Fibroblast of skin of left quadriceps (primary cell): ENCODE results near the gene USP7.
"Not testable (repeated sequence)": the region's sequence is repeated elsewhere in the genome, so short reads cannot be mapped to it uniquely, and the experiment has no call there.

Experiments
- DNase-seq, 2 experiments: peaks; one replicate each; pipeline ENCODE4 v3.0.0-alpha.2; 2013; ENCODE audit warnings: low read depth in 2 of 2

USP7 gene

DNA sequence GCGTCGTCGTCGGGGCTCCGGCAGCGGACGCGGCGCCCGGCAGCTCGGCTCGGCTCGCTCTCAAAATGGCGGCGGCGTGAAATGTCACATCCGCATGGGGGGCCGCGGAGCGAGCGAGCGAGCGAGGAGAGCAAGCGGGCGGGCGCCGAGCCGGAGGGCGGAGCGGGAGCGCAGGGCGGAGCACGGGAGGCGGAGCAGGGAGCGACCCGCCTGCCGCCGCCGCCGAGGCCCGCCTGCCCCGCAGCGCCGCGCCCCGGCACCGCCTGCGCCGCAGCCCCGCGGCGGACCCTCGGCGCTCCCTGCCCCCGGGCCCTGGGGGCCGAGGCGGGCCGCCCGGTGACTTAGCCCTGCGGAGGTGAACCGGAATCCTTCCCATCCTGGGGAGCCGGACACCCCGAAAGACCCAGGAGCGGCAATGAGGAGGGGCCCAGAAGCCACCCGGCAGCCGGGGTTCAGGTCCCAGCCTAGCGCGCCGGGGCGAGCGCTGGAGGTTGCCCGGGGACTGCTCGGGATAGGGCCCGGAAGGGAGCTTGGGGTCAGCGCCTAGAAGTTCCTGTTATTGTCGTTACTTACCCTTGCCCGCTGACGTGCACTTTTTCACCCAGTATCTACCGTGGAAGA, at the start of gene USP7:
Gene USP7, minus strand, starts transcription at position 86 of the 621 bp plus-strand sequence. CDS start 621 bp downstream, outside the sequence.
- peak; percentile 69 to 79 for DNase-seq

DNA sequence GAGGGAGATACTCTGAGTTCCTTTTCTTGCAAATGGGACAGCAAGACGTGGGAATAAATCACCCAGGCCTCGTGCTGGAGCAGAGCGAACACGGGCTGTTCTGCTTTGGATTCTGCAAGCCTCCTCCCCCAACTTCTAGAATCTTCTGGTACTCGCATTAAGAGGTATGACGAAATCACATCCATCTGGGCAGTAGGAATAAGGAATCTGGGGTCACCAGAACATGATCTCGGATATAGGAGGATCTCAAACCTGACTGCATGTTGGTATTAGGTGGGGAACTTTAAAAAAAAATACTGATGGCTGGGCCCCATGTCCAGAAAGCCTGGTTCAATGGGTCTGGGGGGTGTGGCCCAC, 49.8 kb upstream of the USP7 start:
- no peak for DNase-seq

DNA sequence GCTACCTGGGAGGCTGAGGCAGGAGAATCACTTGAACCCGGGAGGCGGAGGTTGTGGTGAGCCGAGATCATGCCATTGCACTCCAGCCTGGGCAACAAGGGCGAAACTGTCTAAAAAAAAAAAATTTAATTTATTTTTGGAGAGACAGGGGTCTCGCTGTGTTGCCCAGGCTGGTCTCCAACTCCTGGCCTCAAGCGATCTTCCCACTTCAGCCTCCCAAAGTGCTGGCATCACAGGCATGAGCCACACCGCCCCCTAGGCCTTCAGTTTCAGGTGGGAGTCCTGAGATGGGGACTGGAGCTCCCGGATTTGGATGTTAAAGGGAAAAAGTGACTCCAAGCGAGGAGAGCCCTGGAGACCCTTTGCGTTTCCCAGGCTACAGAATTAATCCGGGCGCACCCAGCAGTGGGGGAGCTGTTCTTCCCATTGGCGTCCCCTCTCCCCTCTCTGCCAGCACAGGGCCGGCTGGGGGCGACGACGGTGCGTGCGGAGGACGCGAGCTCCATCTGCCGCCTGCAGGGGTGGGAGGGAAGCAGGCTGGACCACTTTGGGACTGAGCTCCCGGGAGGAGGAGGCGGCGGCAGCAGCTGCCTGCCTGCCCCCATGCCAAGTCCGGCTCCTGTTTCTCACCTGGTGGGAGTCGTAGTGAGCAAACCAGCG, 49.3 kb upstream of the USP7 start:
- DNase-seq = no peak

DNA sequence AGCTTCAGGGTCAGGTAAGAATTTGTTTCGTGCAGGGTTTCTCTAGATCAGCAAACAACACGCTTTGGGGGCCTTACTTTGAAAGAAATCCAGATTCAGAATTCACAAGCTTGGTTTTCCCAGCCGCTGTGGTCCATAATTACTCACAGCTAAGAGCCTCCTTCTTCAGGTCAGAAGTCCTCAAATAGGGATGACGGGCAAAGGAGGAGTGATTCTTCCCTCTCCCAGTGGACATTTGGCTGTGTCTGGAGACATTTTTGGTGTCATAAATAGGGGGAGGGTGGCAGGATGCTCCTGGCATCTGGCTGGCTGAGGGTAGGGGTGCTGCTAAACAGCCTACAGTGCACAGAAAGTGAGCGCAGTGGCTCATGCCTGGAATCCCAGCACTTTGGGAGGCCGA, 48.6 kb upstream of the USP7 start:
- no peak for DNase-seq

DNA sequence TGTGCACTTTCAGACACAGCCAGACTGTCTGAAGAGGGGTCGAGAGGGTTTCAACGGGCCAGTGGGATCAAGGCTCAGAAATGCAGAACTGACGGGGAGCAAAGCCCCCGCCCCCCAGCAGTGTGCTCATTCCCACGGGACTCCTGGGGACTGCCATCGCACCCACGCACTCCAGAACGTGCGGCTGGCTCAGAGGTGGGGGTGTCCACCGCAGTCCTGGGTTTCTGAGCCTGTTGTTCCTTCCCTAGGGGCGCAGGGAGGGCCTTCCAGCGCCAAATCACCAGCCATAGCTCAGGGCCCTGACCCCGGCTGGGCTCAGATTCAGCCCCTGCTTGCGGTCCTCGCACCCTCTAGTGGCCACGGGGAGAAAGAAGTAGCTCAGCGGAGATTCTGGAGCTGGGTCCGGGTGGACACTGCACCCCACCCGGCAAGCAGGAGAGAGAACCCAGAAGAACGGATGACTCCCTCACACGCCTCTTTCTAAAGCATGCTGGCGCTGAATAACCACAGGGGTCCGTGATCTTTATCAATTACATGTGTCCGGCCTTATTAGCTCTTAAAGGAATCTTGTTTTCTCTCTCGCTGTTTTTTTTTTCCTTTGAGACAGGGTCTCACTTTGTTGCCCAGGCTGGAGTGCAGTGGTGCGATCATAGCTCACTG, 45.0 kb upstream of the USP7 start:
- DNase-seq = peak in 1 of 2 experiments; percentile 30

- no peak for DNase-seq
Measured at GRCh38 chr16:9007177-9007794, 43.6 kb upstream of the USP7 start.

- no peak for DNase-seq
Measured at GRCh38 chr16:9004183-9004582, 40.5 kb upstream of the USP7 start.

DNA sequence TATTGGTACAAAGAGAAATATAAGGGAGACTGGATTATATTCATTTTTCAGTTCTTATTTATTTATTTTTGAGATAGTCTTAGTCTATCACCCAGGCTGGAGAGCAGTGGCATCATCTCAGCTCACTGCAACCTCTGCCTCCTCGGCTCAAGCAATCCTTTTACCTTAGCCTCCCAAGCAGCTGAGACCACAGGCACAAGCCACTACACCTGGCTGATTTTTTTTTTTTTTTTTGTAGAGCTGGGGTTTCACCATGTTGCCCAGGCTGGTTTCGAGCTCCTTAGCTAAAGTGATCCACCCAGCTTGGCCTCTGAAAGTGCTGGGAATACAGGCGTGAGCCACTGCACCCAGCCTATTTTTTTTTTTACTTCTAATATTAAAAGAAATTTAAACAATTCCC, 40.1 kb upstream of the USP7 start:
- DNase-seq = no peak

- DNase-seq = no peak
Measured at GRCh38 chr16:9003322-9003721, 39.6 kb upstream of the USP7 start.

DNA sequence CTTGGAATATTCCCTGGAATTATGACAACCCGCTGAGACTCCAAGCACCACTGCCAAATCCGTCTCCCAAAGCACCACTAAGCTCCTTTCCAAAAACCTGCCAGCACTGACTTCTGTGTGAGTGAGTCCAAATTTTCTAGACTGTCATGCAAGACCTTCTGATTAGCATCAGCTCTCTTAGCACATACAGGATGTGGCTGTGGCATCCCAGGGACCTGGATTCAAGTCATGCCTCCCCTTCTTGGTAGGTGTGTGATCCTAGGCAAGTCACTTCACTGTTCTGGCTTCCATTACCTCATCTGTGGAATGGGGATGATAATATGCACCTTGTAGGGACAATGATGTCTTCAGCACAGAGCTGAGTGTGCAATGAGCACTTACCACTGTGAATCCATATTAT, 38.3 kb upstream of the USP7 start:
- DNase-seq = no peak

GRCh38 chr16:9000664-9001063, 37.0 kb upstream of the USP7 start:
- DNase-seq = no peak

DNA sequence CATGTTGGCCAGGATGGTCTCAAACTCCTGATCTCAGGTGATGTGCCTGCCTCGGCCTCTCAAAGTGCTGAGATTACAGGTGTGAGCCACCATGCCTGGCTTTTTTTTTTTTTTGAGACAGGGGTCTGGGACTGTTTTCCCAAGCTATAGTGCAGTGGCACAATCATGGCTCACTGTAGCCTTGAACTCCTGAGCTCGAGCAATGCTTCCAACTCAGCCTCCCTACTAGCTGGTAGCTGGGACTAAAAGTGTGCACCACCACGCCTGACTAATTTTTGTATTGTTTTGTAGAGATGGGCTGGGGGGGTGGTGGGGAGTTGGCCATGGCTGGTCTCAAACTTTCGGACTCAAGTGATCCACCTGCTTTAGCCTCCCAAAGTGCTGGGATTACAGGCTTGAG, 36.1 kb upstream of the USP7 start:
- DNase-seq = no peak

DNA sequence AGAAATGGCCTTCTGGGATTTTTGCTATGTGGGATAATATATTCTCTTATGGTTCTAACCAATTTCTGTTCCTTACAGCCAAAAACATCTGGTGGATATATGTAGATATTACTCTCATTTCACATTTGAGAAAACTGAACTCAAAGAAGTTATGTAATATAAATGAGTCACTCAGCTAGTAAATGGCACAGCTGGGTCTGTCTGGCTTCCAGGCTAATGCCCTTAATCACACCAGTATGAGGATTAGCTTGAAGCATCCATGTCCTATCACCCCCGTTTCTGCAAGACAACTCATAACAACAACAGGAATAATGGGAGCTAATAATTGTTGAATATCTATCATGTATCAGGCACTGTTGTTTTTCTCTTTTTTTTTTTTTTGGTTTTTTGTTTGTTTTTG, 34.4 kb upstream of the USP7 start:
- DNase-seq = peak; percentile 44 to 47

- no peak for DNase-seq
Measured at GRCh38 chr16:8996891-8997290, 33.2 kb upstream of the USP7 start.

- no peak for DNase-seq
Measured at GRCh38 chr16:8990445-8990844, 26.7 kb upstream of the USP7 start.

DNA sequence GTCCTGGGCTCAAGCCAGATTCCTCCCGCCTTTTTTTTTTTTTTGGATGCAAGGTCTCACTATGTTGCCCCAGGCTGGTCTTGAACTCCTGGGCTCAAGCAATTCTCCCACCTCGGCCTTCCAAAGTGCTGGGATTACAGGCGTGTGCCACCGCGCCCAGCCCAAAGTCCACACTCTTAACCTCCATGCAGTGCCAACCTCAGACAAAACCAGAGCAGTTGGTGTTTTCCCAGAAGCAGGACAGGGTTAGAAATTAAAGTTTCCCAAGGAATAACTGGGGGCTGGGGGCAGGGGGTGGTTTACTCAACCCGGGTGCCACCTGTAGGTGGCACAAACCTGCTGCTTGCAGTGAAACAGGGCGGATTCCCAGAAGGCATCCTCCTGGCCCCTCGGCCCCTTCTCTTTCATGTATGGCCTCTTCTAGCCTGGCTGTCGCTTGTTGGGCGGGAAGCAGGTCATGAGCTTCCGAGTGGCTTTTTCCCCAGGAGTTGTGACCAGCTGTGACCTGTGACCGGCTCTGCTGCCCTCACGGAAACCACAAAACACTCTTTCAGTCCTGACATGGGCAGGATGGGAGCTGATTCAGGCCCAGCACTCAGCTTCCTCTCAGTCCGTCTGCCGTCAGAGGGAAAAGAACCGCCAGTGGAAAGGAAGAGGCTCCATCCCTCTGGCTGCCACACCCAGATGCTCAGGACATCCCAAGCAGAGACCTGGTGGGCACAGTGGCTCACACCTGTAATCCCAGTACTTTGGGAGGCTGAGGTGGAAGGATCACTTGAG, 25.6 kb upstream of the USP7 start:
- no peak for DNase-seq

- no peak for DNase-seq
Measured at GRCh38 chr16:8986818-8987191, 23.1 kb upstream of the USP7 start.

DNA sequence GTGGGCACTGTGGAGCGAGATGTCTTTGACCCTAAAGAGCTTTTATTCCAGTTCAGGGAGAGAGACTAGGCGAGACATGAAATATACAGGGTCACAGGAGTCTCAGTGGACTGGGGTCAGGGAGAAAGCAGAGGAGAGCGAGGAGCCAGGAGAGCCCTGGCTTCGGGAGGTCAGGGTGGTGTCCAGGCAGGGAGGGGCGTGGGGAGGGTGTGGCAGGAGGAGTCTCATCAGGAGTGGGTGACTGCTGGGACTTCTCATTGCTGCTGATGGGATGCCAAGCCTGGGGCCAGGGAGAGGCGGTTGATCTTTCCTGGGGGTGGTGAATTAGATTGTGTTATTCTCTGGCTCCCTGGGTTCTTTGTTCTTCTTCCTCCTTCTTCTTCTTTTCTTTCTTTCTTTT, 22.4 kb upstream of the USP7 start:
- DNase-seq = no peak

DNA sequence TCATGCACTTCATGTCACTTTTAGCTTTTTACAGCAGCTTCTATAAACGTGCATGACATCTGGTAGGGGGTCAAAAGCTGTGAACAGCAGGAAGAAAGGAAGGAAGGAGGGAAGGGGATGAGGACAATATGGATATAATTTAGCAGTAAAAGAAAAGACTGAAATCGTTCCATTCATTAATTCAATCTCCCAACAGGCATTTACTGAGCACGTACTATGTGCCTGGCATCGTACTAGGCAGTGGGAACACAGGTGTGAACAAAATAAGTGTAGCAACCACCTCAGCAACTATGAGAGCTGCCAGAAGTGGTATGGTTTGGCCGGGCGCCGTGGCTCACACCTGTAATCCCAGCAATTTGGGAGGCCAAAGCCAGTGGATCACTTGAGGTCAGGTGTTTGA, 19.1 kb upstream of the USP7 start:
- DNase-seq = no peak

- DNase-seq = not testable (repeated sequence)
Measured at GRCh38 chr16:8981901-8982300, 18.2 kb upstream of the USP7 start.

GRCh38 chr16:8976189-8976588, 12.5 kb upstream of the USP7 start:
- not testable (repeated sequence) for DNase-seq

DNA sequence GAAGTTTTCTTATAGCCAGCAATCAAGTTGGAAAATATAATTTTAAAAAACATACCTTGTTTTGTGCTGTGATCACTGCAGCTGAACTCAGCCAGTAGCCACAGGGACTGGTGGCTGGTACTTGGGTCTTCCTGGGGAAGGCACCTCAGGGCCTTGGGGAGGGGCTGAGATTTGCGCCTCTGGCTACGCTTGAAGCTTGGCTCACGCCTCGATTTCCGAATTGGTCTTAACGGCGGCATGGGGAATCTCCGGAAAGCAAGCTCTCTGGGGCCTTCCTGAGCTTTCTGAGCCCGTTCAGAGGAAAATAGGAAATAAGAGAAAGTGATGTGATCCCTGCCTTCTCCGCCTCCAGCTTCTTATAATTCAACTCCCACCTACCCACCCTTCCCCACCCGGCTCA, 11.3 kb upstream of the USP7 start:
- no peak for DNase-seq
